Vagina (tissue), 2 donors: ENCODE measurements around the gene SRSF10. TPM values are rescaled to one million over a fixed set of nuclear protein-coding genes. Genes with fewer than 3 reads are reported as not detected.

Source experiments
- DNase-seq, 2 donors: peaks; one replicate each; pipeline ENCODE4 v3.0.0-alpha.2; 2017; ENCODE audit errors: extremely low spot score in 2 of 2
- H3K27ac ChIP-seq: fragments of 200-600 bp; sonication (generic); one replicate; pipeline ENCODE4 v1.5.1; 2019
- H3K27me3 ChIP-seq: fragments of 200-600 bp; sonication (generic); one replicate; pipeline ENCODE4 v1.5.1; 2019
- H3K36me3 ChIP-seq, 2 donors: fragments of 200-600 bp; sonication (generic); one replicate each; pipeline ENCODE4 v1.5.1; 2017 to 2019
- H3K4me1 ChIP-seq: fragments of 200-600 bp; sonication (generic); one replicate; pipeline ENCODE4 v1.5.1; 2019
- H3K4me3 ChIP-seq, 2 donors: fragments of 200-600 bp; sonication (generic); 1 replicate in 1 of 2; 2 replicates in 1 of 2; pipeline ENCODE4 v1.5.1; 2016 to 2019
- H3K9me3 ChIP-seq: fragments of 200-600 bp; sonication (generic); one replicate; pipeline ENCODE4 v1.5.1; 2019
- POLR2A ChIP-seq, 2 donors: fragments of 450-650 bp; IDR thresholded peaks; one replicate each; pipeline ENCODE4 v1.6.1; 2017; ENCODE audit warnings: antibody characterized with exemption in 2 of 2, mild to moderate bottlenecking in 2 of 2, moderate library complexity in 2 of 2
- POLR2AphosphoS5 ChIP-seq, 2 donors: sonication (generic); formaldehyde crosslinking; IDR thresholded peaks; one replicate each; pipeline ENCODE4 v1.9.0; 2017; ENCODE audit warnings: antibody characterized with exemption in 2 of 2, mild to moderate bottlenecking in 2 of 2, low read depth in 1 of 2; ENCODE audit not compliant: insufficient read depth in 1 of 2
- intact Hi-C: fragments of 100-400 bp; cut with DNase I; formaldehyde crosslinking; loops from one replicate; pipeline ENCODE4 v1.15.1; 2023
- total RNA-seq: library from RNA; depleted of rRNA; stranded (reverse); fragments of >200 nt; gene quantifications from one replicate; pipeline ENCODE4 v1.2.3, GENCODE V29; 2016
- TF ChIP-seq, protein P1 (sequence below), 3 experiments: fragments of 450-650 bp in 2 of 3; fragments of 200-600 bp in 1 of 3; sonication (generic) in 1 of 3; IDR thresholded peaks; one replicate each; pipeline ENCODE4 v1.5.1; 2017 to 2019; ENCODE audit warnings: antibody characterized with exemption in 3 of 3, mild to moderate bottlenecking in 2 of 3, moderate library complexity in 2 of 3

The SRSF10 gene
- total RNA-seq, 1 donor from 2014 or later, result 72.4 TPM

DNA sequence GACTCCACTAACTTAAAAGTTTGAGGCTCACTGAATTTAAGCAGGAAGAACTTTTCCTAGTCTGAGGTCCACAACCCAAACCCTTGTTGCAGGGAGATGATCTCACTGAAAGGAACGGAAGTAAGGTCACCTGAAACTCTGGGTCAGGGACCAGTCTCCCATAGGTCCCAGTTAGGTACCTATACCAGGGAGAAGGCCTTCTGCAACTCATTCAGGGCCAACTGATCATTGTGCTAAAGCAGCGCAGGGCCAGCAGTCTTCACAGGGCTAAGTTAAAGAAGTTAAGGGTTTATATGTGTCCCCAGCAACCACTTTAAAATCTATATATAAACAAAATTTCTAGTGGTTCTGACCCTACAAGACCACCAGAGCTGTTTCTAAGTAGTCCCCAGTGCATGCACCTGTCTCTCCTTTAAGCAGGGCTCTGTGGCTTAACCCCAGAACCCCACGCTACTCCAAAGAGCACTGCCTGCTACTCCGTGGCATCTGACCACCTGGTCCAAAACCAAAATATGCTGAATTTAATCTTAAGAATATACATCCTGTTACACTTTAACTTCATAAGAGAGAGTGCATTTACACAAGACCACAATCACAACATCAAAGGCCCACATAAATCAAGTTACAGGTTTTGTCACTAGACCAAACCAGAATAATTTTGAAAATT, 2.8 kb downstream of the SRSF10 start:
- intact Hi-C loops, result no loop called here
- peaks cover 53% of the 10 kb centered on the region for H3K4me1 ChIP-seq
- peaks cover 0 to 7% of the 10 kb centered on the region in 2 donors for H3K36me3 ChIP-seq
- no peak overlapping the region for H3K4me3 ChIP-seq
- TF ChIP-seq, protein P1, sequence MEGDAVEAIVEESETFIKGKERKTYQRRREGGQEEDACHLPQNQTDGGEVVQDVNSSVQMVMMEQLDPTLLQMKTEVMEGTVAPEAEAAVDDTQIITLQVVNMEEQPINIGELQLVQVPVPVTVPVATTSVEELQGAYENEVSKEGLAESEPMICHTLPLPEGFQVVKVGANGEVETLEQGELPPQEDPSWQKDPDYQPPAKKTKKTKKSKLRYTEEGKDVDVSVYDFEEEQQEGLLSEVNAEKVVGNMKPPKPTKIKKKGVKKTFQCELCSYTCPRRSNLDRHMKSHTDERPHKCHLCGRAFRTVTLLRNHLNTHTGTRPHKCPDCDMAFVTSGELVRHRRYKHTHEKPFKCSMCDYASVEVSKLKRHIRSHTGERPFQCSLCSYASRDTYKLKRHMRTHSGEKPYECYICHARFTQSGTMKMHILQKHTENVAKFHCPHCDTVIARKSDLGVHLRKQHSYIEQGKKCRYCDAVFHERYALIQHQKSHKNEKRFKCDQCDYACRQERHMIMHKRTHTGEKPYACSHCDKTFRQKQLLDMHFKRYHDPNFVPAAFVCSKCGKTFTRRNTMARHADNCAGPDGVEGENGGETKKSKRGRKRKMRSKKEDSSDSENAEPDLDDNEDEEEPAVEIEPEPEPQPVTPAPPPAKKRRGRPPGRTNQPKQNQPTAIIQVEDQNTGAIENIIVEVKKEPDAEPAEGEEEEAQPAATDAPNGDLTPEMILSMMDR (IDR thresholded peaks at IDR 0.05), result no peak
- no peak for TF ChIP-seq POLR2A (IDR thresholded peaks at IDR 0.05)
- no peak for TF ChIP-seq POLR2AphosphoS5 (IDR thresholded peaks at IDR 0.05; ENCODE audit: insufficient read depth in 1 of 2, low read depth in 1 of 2)
- H3K9me3 ChIP-seq, result no peaks in the 10 kb centered on the region
- peak overlapping the region; percentile 27 for H3K27ac ChIP-seq
- no peaks in the 10 kb centered on the region for H3K27me3 ChIP-seq
- no peak for DNase-seq

DNA sequence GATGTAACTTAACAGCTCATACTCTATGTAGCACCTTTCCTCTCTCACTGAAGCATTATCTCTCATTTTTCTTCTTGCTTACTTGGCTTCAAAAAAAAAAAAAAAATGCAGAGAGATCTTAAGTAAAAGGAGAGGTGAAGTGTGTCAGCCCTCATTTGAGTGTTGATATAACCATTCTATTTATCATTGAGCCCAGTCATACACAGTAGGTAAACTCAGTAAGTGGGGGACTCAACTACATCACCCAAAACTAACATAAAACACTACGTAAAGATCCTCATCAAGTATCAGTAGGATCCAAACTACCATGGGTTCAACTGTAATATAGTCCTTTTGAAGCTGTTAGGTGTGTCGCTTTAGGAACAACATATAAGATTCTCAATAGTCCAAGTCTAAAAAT, 12.3 kb downstream of the SRSF10 start:
- no peaks in the 10 kb centered on the region for H3K27me3 ChIP-seq
- H3K36me3 ChIP-seq, result peaks cover 0 to 43% of the 10 kb centered on the region in 2 donors
- H3K4me3 ChIP-seq, result no peak overlapping the region
- H3K9me3 ChIP-seq, result no peaks in the 10 kb centered on the region
- peaks cover 25% of the 10 kb centered on the region for H3K4me1 ChIP-seq
- TF ChIP-seq, protein P1 (IDR thresholded peaks at IDR 0.05), result no peak
- TF ChIP-seq POLR2AphosphoS5 (IDR thresholded peaks at IDR 0.05; ENCODE audit: insufficient read depth in 1 of 2, low read depth in 1 of 2) (no peak), POLR2A (IDR thresholded peaks at IDR 0.05) (no peak)
- DNase-seq, result no peak
- H3K27ac ChIP-seq, result no peak overlapping the region
- intact Hi-C loops, result no loop called here

DNA sequence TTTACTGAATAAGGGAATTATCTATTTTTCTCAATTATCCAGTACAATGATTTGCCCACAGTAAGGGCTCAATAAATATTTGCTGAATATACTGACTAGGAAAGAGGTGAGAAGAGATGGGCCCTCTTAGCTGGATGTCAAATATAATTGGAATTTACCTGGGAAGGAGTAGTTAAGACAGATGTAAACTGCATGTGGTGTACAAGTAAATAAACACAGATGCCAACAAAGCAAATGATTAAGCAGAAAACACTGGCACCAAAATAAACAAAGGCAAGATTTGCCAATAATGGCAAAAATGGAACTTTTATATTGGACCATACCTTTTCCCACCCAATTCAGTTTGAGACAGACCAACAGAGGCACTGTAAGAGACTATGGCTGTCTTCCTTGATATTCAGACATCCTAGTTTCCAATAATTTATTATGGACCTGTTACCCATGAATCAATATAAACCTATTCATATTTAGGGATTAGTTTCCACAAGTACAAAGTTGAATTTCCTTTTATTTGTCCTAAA, 13.1 kb downstream of the SRSF10 start:
- no peak for DNase-seq
- H3K9me3 ChIP-seq, result no peaks in the 10 kb centered on the region
- H3K27me3 ChIP-seq, result no peaks in the 10 kb centered on the region
- no peak for TF ChIP-seq POLR2A (IDR thresholded peaks at IDR 0.05)
- no peak for TF ChIP-seq POLR2AphosphoS5 (IDR thresholded peaks at IDR 0.05; ENCODE audit: insufficient read depth in 1 of 2, low read depth in 1 of 2)
- TF ChIP-seq, protein P1 (IDR thresholded peaks at IDR 0.05), result no peak
- no peak overlapping the region for H3K27ac ChIP-seq
- H3K4me3 ChIP-seq, result no peak overlapping the region
- intact Hi-C loops, result no loop called here
- peaks cover 0 to 43% of the 10 kb centered on the region in 2 donors for H3K36me3 ChIP-seq
- peaks cover 26% of the 10 kb centered on the region for H3K4me1 ChIP-seq

DNA sequence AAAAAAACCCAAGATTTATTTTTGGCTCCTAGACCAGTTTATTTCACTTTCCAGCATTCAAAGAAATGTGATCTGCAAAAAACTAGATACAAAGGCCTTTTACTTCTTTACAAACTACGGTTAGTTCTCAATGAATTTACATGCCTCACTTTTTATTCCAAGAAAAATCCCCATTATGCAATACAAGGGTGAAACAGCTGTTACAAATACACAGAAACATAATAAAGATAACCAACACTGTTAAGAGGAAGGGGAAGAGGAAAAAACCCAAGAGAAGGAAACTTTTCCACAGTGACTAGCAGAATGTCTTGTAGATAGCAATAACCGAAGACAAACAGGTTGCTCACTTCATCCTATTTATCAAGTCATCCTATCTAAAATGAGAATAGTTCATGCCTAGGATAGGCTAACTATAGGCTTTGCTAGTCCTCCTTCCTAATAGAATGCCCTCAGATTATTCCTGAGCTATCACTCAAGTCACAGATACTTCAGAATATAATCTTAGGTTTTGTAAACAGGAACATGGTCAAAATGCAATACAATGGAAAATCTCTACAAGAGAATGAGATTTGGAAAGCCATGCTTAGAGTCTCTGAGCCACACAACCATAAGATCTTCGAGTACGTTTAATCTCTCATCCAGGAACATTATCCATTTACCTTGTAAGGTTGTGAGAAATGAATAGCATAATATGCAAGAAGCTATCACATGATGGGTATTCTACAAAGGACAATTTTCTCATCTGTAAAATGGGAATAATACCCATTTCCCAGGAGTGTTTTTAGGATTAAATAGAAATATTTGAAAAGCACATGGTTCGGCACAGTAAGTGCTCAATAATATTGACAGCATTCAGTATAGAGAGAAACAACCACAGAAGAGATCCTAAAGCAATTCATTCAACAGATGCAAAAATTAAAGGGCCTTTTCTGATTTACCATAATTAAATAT, 15.1 kb downstream of the SRSF10 start:
- Histone ChIP-seq H3K9me3 (no peaks in the 10 kb centered on the region), H3K4me3 (no peak overlapping the region), H3K27ac (peak overlapping the region; percentile 63), H3K27me3 (no peaks in the 10 kb centered on the region), H3K4me1 (peaks cover 37% of the 10 kb centered on the region), H3K36me3 (peaks cover 0 to 37% of the 10 kb centered on the region in 2 donors)
- TF ChIP-seq POLR2AphosphoS5 (IDR thresholded peaks at IDR 0.05; ENCODE audit: insufficient read depth in 1 of 2, low read depth in 1 of 2) (no peak), POLR2A (IDR thresholded peaks at IDR 0.05) (no peak)
- no peak for DNase-seq
- intact Hi-C loops, result no loop called here

DNA sequence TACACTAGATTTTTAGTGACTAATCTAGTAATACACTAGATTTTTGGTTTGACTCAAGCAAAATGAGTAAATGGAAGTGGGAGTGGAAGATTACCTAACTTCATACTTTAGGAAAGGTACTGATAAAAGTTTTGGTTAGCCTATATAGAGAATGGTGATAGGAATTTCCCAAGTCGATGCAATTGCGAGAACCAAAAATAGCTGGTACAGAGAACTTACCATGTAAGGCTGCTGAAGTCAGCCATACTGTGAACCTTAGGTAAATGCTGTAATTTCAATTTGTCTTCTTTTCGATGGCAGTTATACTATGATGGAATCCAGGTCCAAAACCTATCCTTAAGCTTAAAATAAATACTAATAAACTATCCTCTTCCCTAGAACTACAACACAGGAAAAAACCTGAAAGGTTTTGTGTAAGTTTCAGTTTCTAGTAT, 15.9 kb downstream of the SRSF10 start:
- intact Hi-C loops, result no loop called here
- peaks cover 0 to 37% of the 10 kb centered on the region in 2 donors for H3K36me3 ChIP-seq
- no peaks in the 10 kb centered on the region for H3K9me3 ChIP-seq
- H3K4me1 ChIP-seq, result peaks cover 37% of the 10 kb centered on the region
- TF ChIP-seq POLR2AphosphoS5 (IDR thresholded peaks at IDR 0.05; ENCODE audit: insufficient read depth in 1 of 2, low read depth in 1 of 2) (no peak), POLR2A (IDR thresholded peaks at IDR 0.05) (no peak)
- TF ChIP-seq, protein P1 (IDR thresholded peaks at IDR 0.05), result no peak
- no peak overlapping the region for H3K4me3 ChIP-seq
- H3K27me3 ChIP-seq, result no peaks in the 10 kb centered on the region
- peak overlapping the region; percentile 63 for H3K27ac ChIP-seq
- DNase-seq, result no peak
